22Rv1 (cell line): ENCODE data around the gene MED19.

Experiments used
- H3K27ac ChIP-seq: fragments of 450-650 bp; 2 replicates; pipeline ENCODE4 v1.5.1; 2017
- ZFX ChIP-seq: fragments of 450-650 bp; IDR thresholded peaks from 2 replicates; pipeline ENCODE4 v1.6.1; 2017; ENCODE audit warnings: antibody characterized with exemption, borderline replicate concordance
- TF ChIP-seq, protein P1 (sequence below): fragments of 450-650 bp; IDR thresholded peaks from 2 replicates; pipeline ENCODE4 v1.5.1; 2017; ENCODE audit warnings: mild to moderate bottlenecking

The MED19 gene

DNA sequence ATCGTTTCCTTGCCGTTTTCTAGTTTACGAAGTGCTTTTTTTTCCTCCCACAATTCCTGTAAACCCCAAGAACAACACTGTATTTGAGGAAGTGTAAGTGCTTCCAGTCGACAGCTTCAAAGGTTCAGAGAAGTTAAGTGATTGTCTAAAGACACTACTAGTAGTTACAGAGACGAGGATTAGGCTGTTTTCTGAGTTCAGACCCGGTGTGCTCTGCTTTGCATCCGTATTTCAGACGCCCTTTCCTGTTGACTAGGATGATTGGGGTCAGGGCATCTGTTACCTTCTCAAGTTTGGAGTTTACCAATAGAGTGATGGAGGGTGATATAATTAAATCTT is 54.0 kb downstream of the MED19 start:
- TF ChIP-seq, protein P1, sequence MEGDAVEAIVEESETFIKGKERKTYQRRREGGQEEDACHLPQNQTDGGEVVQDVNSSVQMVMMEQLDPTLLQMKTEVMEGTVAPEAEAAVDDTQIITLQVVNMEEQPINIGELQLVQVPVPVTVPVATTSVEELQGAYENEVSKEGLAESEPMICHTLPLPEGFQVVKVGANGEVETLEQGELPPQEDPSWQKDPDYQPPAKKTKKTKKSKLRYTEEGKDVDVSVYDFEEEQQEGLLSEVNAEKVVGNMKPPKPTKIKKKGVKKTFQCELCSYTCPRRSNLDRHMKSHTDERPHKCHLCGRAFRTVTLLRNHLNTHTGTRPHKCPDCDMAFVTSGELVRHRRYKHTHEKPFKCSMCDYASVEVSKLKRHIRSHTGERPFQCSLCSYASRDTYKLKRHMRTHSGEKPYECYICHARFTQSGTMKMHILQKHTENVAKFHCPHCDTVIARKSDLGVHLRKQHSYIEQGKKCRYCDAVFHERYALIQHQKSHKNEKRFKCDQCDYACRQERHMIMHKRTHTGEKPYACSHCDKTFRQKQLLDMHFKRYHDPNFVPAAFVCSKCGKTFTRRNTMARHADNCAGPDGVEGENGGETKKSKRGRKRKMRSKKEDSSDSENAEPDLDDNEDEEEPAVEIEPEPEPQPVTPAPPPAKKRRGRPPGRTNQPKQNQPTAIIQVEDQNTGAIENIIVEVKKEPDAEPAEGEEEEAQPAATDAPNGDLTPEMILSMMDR = no peak
- no peak for TF ChIP-seq ZFX
- peak overlapping the region; percentile 53 for H3K27ac ChIP-seq

DNA sequence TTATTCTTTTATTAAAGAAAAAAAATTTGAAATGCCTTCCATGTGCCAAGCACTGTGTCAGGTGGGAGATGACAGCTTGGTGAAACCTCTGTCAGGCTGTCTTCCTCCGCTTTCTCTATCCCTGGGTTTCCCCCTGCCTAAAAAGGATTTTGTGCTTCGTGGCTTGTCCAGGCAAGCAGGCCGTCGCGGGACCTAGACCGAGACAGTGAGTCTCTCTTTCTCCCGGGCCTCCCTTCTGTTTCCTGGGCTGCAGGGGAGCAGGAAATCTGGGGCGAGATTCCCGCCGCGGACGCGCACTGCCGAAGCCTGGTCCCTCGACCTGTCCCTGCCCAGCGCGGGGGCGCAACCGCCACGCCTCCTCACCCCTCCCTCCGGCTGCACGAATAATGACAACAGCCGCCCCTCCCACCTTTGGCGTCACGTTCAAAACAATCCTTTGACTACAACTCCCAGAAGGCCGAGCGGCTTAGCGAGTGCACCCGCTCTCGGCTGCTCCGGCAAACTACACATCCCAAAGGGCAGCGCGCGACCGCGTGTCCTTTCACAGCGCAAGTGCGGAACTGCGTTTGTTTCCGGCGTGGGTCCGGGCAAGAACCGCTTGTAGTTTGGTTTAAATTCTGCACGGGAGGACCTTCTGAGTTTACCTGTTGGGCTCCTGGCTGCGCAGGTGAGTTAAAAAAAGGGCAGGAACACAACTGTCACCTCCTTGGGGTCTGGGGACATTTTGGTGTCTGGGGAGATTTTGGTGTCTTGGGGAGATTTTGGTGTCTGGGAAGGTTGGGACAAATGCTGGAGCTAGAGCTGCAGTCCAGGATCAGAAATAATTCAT is 54.6 kb downstream of the MED19 start, which contains the start of gene CLP1:
CLP1 (plus strand) TSS at position 569 of the 829 bp plus-strand sequence. CDS start 1,715 bp downstream, outside the sequence.
- peak within 1 kb of the TSS; percentile 53 for H3K27ac ChIP-seq
- TF ChIP-seq, protein P1 = no peak
- no peak for TF ChIP-seq ZFX

DNA sequence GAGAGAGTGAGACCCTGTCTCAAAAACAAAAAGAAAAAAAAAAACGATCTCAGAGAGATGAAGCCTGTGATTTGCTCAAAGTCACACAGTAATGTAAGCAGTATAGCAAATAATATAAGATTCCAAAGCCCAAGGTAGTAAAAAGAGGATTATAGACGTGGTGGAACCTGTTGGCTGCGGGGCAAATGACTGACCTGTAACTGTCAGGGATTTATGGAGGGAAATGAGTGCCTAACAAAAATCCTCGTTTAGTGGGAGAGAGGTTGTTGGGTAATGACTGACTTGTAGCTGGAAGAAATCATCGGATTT is 55.2 kb downstream of the MED19 start:
- H3K27ac ChIP-seq = peak overlapping the region; percentile 53
- no peak for TF ChIP-seq ZFX
- TF ChIP-seq, protein P1 = no peak
